SIG-M5 treated with dmso at 0.1 percent for 504 hours (cell line): ENCODE results near the gene ZBTB8A.
A peak's percentile ranks its signal among the peaks of the same experiment; 100 is the strongest.
"Not testable (repeated sequence)": the region's sequence is repeated elsewhere in the genome, so short reads cannot be mapped to it uniquely, and the experiment has no call there.

ENCODE experiments used
- DNase-seq: peaks from one replicate; lab custom pipeline; 2025; ENCODE audit not compliant: unreplicated experiment; lab: John Stamatoyannopoulos, UW

Gene ZBTB8A

GRCh38 chr1:32538887-32539583, at the start of gene ZBTB8A:
TSS of gene ZBTB8A (plus strand) at chr1:32539427. CDS start at chr1:32592932, 53,505 bp downstream.
- peak; percentile 34 for DNase-seq

GRCh38 chr1:32489774-32490454, 49.3 kb upstream of the ZBTB8A start:
- DNase-seq = no peak

DNA sequence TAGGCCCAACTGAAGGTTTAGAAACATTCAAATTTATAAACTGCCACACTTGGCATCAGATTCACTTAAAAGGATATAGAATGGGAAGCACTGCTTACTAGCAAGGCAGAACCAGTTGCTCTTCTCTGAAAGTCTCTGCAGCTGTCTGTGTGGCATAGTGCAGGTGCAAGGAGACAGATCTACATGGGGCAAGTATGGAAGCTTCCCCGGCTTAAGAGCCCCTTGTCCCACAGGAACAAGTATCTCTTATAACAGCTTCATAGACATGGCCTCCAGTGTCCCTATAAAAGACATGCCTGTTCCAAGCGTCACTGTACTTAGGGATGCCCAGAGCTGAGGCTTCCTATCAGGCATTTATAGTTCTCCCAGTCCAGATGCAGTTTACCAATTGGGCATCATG, 47.8 kb upstream of the ZBTB8A start:
- DNase-seq = no peak

DNA sequence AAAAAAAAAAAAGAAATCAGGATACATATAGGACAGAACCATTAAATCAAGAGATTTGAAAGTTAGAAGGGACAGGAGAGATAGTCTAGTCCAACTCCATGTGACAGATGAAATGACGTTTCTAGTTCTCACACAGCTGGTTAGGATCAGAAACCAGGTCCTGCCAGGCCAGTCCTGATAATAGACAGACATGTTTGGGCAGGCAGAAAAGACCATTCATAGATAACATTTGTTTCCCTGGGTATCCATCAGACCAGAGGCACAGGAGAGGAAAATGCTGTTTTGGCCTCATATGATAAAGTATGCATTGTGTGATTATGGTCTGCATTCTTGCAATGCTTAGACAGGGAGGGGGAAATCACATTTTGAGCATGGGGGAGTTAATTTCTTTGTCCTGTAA, 45.0 kb upstream of the ZBTB8A start:
- no peak for DNase-seq

- no peak for DNase-seq
These were observed 44.4 kb upstream of the ZBTB8A start for GRCh38 chr1:32494711-32495337.

- DNase-seq = no peak
These were observed 43.1 kb upstream of the ZBTB8A start for GRCh38 chr1:32496127-32496526.

- DNase-seq = no peak
These were observed 40.5 kb upstream of the ZBTB8A start for GRCh38 chr1:32498751-32499150.

- DNase-seq = peak; percentile 70
These were observed 38.6 kb upstream of the ZBTB8A start for GRCh38 chr1:32500387-32501209.

DNA sequence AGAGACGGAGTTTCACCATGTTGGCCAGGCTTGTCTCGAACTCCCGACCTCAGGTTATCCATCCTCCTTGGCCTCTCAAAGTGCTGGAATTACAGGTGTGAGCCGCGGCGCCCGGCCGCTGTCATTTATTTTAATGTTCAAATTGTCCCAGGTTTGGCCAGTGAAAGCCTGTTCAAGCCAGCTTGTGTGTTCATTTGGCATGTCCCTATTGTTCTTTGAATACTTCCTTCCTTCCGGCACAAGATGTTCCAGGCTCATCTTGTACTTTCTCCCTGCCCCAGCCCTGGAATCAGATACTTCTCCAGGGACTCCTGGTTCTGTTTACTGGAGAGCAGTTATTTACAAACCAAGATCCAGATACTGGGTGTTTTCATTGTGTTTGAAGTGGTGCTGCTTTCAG, 37.4 kb upstream of the ZBTB8A start:
- DNase-seq = no peak

GRCh38 chr1:32503153-32503552, 36.1 kb upstream of the ZBTB8A start:
- no peak for DNase-seq

DNA sequence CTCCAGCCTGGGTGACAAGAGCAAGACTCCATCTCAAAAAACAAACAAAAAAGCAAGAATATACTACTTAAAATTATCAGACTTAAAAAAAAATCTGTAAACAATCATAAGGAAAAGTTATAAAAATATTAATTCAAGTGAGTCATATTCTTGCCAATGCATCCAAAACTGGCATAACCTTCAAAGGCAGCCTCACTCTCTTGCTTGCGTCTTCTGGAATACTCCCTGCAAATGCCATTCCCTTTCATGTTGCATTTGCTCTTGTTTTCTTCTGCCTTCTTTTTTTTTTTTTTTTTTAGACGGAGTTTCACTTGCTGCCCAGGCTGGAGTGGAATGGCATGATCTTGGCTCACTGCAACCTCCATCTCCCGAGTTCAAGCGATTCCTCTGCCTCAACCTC, 32.2 kb upstream of the ZBTB8A start:
- DNase-seq = no peak

- DNase-seq = no peak
These were observed 30.5 kb upstream of the ZBTB8A start for GRCh38 chr1:32508761-32509160.

- no peak for DNase-seq
These were observed 29.3 kb upstream of the ZBTB8A start for GRCh38 chr1:32509939-32510338.

GRCh38 chr1:32516402-32516801, 22.8 kb upstream of the ZBTB8A start:
- DNase-seq = no peak

GRCh38 chr1:32518976-32519375, 20.3 kb upstream of the ZBTB8A start:
- DNase-seq = no peak

DNA sequence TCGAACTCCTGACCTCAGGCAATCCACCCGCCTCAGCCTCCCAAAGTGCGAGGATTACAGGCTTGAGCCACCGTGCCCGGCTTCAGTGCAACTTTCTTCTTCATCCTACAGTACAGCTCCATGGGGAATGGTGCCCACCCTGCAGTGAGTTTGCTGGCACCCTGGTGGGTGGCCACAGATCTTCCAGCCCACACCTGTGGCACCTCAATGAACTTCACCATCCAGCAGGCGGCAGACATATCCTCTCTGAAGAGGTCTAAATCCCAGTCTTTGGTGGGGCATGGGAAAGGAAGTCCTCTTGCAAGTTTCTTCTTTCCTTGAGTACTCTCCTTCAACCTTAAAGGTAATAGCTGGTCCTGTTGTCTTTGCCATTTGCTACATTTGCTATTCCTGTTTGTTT, 18.1 kb upstream of the ZBTB8A start:
- no peak for DNase-seq

GRCh38 chr1:32525053-32525452, 14.2 kb upstream of the ZBTB8A start:
- no peak for DNase-seq

DNA sequence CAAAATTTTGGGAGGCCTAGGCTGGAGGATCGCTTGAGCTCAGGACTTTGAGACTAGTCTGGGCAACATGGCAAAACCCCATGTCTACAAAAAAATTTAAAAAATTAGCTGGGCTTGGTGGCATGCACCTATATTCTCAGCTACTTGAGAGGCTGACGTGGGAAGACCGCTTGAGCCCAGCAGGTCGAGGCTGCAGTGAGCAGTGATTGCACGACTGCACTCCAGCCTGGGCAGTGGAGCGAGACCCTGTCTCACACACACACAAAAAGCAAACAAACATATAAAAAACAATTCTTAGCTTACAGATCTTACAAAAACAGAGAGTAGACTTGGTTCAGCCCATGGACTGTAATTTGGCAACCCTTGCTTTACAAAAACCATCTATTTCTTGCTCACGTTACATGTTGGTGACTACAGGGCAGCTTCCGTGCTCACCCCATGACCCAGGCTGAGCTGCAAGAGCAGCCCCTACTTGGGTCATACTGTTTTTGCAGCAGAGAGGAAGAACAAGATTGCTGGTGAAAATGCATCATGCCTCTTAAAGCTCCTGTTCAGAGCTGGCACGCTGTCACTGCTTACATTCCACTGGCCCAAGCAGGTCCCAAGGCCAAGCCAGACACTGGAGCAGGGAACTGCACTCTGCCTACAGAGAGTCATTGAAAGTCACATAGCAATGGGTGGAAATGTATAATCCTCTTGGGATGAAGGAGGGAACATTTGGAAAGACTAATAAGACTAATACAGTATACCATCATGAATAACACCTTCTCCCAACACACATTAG, 13.4 kb upstream of the ZBTB8A start:
- no peak for DNase-seq

DNA sequence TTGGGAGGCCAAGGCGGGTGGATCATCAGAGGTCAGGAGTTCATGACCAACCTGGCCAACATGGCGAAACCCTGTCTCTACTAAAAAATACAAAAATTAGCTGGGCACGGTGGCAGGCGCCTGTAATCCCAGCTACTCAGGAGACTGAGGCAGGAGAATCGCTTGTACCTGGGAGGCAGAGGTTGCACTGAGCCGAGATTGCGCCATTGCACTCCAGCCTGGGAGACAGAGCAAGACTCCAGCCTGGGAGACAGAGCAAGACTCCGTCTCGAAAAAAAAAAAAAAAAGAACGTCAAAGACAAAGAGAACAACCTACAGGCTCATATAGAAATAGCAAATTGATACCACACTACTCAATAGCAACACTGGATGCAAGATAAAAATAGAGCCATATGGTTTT, 10.7 kb upstream of the ZBTB8A start:
- DNase-seq = not testable (repeated sequence)

- no peak for DNase-seq
These were observed 5.4 kb upstream of the ZBTB8A start for GRCh38 chr1:32533792-32534327.
